IPS-18c (cell line): ENCODE results near the gene UGT1A6.

Source experiments
- H3K4me3 ChIP-seq: 2 replicates; pipeline ENCODE4 v1.7.0; 2013; ENCODE audit warnings: low read depth, mild to moderate bottlenecking, low read length, moderate library complexity; ENCODE audit not compliant: insufficient read depth
- H3K9me3 ChIP-seq: one replicate; pipeline ENCODE4 v1.6.1; 2013; ENCODE audit warnings: mild to moderate bottlenecking, low read length, moderate library complexity; ENCODE audit not compliant: control insufficient read depth, insufficient read depth

Gene UGT1A6

DNA sequence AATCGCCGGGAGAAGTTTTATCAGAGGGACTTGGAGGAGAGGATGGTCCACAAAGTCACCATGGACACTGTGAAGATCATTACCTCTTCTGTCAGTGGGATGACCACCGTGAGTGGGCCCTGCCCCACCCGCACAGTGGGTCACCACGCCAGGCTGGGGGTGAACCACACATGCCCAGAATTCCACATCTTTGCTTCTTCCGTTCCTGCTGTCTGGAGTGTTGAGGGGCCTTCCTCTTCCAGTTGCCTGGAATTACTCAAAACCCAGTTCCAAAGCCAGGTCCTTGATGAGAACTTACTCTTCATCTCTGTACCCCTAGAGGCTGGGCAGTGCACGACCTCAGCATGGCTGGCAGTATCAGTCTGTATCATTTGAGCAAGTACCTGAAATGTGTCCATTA, 107.5 kb downstream of the UGT1A6 start:
- no peaks in the 10 kb centered on the region for H3K9me3 ChIP-seq
- H3K4me3 ChIP-seq, result no peak overlapping the region

DNA sequence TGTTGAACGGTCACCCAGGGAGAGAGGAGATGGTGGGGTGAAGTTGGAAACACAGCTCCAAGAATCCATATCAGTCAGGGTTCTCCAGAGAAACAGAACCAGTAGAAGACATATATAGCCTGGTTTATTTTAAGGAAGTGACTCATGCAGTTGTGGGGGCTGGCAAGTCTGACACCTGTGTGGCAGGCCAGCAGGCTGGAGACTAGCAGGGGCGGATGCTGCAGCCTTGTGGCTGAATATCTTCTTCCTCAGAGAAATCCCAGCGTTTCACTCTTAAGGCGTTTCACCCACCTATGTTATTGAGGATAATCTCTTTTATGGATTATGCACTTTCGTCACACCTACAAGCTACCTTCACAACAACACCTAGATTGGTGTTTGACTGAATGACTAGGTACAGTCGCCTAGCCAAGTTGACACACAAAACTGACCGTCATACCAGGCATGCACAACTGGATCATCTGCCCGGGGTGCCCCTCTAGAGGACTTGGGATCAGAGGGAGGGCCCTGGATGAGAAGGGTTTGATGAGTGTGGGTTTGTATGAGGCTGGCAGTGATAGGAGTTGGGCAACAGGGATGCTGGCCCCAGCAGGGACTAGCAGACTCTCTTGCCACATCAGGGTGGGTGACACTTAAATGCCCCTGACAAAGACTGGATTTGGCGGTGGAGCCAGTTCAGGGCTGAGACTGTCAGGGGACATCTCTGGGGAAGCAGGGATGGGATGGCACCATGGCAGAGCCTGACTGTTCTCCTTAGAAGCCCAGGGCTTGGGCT, 108.9 kb downstream of the UGT1A6 start:
- Histone ChIP-seq H3K4me3 (no peak overlapping the region), H3K9me3 (no peaks in the 10 kb centered on the region)

DNA sequence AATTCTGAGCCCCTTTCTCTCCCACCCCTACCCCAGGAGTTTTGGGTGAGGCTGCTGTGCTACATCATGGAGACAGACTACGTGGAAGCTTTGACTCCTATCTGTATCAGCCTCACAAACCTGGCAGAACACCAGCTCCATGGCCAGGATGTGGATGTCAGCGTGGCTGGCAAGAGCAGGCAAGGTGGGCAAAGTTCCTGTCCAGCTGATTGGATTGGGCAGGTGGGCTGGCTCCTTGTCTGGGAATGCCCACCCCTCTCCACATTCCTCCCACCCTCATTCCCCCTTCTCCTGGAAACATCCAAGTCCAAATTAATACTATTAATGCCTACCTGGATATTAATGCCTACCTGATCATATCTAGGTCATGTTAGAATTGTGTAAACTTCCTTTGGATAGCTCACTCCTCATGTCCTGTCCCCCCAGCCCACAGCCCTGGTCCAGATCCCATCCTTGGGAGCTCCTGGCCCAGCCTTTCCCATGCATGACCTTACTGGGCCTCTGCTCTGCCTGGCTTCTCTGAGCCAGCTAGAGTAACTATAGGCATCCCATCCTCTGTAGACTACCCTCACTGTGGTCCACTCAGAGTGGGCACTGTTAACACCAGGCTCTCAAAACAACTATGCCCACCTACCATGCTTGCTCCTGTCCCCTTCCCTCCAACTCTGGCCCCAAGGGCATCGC, 109.6 kb downstream of the UGT1A6 start:
- Histone ChIP-seq H3K4me3 (no peak overlapping the region), H3K9me3 (no peaks in the 10 kb centered on the region)

DNA sequence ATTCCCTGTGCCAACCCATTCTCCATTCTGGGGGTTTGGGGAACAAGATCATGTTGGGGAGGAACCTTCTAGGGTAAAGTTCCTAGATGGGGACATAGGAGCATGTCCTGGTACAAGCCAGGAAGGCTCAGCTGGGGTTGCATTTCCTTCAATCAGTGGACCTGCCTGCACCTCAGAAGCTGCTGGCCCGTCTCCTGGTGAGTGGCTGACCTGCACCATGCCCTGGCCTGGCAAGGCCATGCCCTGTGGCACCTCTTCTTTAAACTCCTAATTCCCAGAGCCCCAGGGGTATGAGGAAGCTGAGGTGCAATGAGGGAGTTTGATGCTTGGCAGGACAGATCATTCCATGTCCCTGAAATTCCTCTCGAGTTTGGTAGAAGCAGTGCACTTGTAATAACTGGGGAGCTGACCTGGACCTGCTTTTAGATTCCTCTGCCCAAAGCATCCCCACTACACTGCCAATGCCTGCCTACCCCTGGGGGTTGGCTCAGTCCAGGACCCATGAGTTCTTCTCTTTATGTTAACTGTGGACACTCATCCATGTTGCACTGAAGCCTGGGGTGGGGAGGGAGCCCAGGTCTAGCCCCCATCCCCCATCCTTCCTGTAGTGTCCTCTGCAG, 110.7 kb downstream of the UGT1A6 start:
- Histone ChIP-seq H3K4me3 (no peak overlapping the region), H3K9me3 (peaks cover 2% of the 10 kb centered on the region)

DNA sequence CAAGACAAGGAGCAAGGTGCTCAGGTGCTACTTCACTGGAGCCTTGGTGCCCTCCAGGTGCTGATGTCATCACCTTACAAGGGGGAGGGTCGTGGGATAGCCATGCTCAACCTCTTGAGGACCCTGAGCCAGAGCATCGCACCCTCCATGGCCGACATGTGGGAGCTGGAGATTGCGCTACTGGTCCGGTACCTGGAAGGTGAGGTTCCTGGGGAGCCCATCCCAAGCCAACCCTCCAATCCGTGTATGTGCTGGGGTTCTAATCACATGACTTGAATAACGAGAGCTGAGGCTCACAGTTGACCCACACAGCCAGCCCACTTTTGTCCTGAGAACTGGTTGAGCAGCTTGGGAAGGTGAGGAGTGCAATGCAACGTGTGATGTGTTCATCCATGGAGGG, 111.3 kb downstream of the UGT1A6 start:
- Histone ChIP-seq H3K4me3 (no peak overlapping the region; the same call in 1 of the 2 replicates), H3K9me3 (peaks cover 2% of the 10 kb centered on the region)

DNA sequence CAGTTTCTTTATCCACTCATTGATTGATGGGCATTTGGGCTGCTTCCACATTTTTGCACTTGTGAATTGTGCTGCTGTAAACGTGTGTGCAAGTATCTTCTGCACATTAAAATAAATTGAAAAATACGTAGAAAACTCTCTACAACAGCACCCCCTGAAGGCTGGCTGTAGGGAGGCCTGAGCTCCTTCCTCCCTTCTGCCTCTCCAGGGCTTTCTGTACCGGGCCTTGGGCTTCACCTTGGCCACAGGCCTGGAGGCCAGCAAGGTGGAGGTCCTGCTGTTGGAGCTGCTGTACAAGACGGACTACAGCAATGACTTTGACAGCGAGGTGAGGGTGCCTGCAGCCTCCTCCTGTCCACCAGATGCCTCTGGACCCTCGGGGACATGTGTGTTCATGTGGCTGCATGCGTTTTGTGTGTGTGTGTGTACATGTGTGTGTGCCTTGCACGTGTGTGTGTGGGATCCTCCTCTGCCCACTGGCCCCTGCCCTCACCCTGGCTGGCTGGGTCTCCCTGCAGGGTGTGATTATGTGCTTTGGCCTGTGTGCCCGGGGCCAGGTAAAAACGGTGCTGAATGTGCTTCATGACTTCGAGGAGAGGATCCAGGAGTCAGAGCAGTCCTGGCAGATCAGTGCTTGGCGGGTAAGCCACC, 114.7 kb downstream of the UGT1A6 start:
- Histone ChIP-seq H3K4me3 (no peak overlapping the region), H3K9me3 (peaks cover 2% of the 10 kb centered on the region)

DNA sequence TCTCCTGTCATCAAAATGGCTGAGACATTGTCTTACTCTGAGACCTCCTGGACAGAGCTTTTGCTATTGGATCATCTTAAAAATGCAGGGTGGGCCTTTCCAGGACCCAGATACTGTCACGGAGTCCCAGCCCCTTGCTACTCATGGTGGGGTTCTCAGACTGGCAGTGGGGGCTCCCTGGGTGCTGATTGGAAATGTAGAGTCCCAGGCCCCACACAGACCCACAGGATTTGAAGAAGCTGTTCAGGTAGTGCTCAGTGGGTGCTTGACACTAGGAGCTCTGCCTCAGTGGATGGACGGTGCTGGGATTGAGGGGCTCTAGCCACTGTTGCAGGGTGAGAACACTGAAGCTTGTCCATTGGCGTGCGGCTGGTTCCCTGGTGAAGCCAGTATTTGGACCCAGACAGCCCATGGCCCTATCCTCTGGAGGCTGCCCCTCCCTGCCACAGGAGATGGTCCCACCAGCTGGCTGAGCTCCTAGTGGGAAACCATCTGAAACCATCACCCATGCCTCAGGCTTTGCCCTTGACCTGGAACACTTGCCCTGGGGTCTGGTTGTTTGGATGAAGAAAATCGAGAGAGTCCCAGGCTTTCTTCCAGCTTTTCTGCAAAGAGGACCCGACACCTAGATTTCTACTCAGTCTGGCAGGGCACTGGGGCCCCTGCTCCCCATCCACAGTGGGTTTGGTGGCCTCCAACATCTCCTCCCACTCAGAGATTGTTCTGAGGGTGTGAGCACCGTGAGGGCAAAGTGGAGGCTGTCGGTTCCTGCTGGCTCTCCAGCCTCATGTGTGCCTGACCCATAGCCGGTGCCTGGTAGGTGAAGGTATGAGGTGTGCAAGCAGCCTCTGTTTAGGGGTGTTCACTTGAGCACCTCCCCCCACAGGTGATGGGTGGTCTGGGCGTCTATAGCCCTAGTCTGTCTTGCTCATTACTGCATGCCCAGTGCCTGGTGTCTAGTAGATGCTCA, 115.6 kb downstream of the UGT1A6 start:
- H3K4me3 ChIP-seq, result no peak overlapping the region
- H3K9me3 ChIP-seq, result peaks cover 2% of the 10 kb centered on the region

DNA sequence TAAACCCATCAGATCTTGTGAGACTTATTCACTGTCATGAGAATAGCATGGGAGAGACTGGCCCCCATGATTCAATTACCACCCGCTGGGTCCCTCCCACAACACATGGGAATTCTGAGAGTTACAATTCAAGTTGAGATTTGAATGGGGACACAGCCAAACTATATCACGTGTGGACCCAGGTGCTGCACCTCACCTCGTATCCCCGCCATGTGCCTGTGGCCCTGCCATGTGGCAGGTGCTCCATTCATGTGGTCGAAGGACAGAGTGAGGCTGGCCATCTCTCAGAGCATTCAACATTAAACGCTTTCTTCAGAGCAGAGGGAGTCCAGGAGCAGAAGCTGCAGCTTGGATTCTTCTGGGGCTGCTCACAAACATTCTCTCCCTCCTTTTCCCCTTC, 117.7 kb downstream of the UGT1A6 start:
- Histone ChIP-seq H3K4me3 (no peak overlapping the region), H3K9me3 (peaks cover 2% of the 10 kb centered on the region)

DNA sequence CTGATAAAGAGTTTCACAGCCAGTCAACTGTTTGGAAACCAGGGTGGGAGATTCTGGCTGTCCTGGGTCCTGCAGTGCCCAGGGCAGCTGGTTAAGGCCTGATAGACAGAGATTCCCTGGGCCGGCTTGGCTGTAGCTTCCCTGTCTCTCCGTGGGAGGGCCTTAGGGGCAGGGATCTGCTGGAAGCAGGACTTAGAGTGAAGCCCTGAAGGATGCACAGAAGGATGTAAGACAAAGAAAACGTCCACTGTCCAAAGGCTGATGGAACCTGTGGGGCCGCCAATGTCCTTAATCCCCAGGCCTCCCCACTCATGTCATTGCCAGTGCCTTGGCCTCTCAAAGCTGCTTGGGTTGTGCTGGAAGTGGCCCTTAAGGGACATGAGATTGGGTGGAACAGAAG, 118.4 kb downstream of the UGT1A6 start:
- Histone ChIP-seq H3K4me3 (no peak overlapping the region), H3K9me3 (peaks cover 2% of the 10 kb centered on the region)

DNA sequence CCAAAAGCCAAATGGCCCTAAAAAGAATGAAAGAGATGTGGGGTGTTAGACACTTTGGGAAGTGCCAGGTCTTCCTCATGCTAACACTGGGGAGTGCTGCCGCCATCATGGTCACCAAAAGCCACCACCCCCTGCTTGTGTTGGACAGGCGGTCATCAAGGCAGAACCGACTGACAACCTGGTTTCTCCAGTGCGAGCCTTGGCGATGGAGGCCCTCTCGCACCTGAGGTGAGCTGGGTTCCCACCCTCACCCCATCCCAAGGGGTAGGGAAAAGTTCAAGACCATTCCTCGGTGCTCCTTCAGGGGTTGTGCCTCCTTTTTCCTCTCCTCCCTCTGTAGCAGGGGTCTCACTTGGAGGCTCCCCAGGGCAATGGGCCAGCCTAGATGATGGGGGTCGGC, 119.0 kb downstream of the UGT1A6 start:
- H3K9me3 ChIP-seq, result peaks cover 2% of the 10 kb centered on the region
- H3K4me3 ChIP-seq, result no peak overlapping the region

DNA sequence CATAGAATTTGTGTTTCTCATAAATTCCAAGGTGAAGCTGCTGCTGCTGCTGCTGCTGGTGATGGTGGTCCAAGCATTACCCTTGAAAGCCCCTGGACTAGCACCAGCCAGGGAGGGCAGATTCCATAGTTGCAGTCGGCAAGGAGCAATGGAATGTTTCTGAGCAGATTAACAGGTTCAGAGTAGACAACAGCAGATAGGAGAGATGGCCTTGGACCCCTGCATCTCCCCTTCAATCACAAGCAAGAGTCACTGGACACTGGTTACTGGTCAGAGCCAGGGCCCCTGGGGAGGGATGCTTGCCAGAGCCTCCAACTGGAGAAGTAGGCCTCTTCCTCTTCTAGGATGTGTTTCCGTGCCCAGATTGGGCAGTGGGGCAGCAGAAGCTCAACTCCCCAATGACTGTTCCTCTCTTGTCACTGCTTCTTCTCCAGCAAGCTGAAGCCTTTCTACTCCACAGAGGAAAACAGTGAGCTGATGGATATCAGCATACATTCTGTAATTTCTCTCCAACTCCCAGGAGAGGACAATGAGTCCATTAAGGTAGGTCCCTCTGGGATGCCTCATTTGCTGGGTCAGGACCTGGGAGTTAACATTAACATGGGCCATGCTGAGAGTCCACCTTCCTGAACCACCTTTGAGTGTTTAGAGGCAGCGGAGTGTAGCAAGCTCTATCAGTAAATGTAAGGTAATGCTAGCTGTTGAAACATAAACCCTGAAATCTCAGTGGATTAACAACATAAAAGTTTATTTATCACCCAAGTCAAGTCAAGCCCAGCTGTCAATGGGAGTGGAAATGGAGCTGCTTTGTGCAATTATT, 120.8 kb downstream of the UGT1A6 start:
- no peak overlapping the region for H3K4me3 ChIP-seq
- no peaks in the 10 kb centered on the region for H3K9me3 ChIP-seq

DNA sequence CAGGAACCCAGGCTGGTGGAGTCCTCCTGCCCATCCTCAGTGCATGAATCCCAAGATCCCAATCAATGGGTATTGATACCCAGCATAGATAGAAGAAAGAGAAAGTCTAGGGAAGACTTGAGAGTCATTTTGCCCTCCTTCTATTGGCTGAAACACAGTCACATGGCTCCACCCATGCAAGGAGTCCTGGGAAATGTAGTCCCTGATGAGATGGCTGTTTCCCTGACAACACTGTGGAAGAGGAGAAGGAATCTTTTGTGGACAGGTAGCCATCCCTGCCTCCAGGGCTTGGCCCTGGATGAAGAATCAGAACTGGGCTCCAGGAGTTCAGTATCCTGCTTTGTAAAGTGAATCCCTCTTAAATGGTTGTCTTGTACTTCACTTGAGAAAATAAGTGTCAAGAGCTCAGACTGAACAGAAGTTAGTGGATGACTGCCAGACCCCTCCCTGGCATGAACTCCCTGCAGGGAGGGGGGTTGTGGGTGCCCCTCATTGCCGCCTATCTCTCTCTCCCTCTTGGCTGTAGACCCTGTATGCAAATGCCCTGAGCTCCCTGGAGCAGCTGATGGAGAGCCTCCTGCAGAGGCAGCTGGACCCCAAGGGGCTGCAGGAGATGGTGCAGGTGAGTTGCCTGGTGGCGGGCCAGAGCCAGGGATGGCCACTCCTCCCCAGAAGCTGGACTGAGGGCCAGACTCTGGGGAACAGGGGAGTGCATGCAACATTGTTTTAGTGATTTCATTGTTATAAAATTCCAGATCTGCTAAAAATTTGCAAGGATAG, 121.6 kb downstream of the UGT1A6 start:
- H3K4me3 ChIP-seq, result no peak overlapping the region
- no peaks in the 10 kb centered on the region for H3K9me3 ChIP-seq

DNA sequence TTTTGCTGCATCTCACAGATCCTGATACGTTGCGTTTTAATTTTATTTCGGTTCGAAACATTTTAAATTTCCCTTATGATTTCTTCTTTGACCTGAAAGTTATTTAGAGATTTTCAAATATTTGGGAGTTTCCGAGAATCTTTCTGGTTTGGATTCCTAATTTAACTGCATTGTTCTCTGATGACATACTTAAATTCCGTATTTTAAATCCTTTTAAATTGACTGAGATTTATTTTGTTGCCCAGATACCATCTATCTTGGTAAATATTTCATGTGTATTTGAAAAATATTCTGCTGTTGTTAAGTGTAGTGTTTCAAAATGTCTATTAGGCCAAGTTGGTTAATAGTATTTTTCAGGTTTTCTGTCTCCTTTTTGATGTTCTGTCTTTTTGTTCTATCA, 123.2 kb downstream of the UGT1A6 start:
- Histone ChIP-seq H3K9me3 (no peaks in the 10 kb centered on the region), H3K4me3 (no peak overlapping the region)

DNA sequence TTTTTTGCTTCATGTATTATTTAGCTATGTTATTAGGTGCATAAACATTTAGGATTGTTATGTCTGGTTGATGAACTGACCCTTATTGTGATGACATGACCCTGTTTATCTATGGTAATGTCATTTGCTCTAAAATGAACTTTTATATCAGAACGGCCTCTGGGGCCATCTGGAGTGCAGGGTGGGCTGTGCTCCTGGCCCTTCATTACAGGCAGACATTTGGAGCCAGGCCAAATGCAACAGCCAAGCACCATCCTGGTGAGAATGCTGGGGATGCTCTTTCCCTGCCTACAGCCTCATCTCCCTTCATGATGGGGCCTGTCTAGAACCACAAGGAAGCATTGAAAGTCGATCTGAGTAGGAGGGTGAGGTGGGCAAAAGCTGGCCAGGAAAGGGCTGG, 123.6 kb downstream of the UGT1A6 start:
- H3K4me3 ChIP-seq, result no peak overlapping the region
- H3K9me3 ChIP-seq, result no peaks in the 10 kb centered on the region

DNA sequence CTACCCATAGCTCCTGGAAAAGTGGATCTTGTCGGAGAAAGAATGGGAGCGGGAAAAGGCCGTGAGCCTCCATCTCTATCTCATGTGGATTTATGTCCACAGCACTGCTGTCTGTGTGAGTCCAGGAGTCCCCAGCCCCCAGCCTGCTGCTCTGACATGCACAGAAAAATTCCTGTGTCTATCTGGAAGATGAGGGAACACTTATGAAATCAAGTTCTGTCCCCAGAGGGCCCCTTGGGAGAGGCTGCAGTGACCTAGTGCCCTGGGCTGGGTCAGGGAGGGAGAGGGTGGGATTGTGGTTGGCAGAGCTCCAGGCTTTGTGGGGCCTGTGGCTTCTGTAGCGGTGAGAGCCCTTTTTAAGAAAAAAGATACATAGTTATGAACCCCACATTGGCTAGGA, 124.1 kb downstream of the UGT1A6 start:
- Histone ChIP-seq H3K4me3 (no peak overlapping the region), H3K9me3 (no peaks in the 10 kb centered on the region)
